ENCODE data around the gene GOPC.
A peak's percentile ranks its signal among the peaks of the same experiment; 100 is the strongest.

- TF ChIP-seq POLR2A (IDR thresholded peaks at IDR 0.05) (no peak), CTCF (IDR thresholded peaks at IDR 0.05) (peak in 1 of 4 experiments; percentile 7)
Observed at GRCh38 chr6:117602899-117603588, 733 bp upstream of the GOPC start.
